ENCODE measurements around the gene PTPRT.

Gene PTPRT

DNA sequence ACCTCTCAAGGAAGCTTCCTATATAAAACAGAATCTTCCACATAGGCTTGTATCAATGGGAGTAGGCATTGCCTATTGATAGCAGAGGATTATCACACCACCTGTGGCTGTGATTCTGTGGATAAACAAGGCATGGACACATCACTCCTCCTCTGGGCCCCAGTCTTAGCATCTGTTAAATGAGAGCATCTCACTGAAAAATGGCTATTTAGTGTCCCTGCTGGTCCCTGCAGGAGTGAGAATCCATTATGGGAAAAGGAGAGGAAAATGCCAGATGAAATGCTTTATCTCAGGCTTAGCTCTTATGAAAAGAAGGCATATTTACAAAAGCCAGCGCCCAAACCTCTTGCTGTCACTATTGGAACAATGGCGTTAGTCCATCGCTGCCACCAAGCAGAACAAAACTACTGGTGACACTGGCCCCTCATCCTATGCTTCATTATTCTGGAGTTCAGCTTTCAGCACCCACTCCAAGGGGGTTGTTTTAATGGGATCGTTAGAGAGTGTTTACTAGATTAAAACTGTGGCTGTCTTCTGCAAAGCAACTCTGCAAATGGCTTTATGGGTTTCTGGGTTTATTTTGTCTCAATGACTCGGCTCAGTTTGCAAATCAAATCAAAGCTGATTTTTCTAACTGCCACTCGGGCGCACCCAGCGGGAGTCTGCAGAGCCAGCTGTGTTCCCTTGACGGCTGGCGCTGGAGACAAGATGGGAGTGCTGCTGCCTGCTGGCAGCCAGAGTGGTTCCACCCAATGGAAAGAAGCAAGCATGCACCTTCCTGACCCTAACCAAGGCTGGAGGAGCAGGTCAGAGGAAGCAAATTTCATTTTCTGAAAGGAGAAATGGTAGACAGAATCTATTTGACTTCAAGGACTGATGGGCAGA lies 912.7 kb downstream of the PTPRT start:
- no peaks in the 10 kb centered on the region for H3K36me3 ChIP-seq (ENCODE audit: insufficient read depth, low read depth, low read length)
- no peaks in the 10 kb centered on the region for H3K27me3 ChIP-seq (ENCODE audit: insufficient read depth, low read length)
- no peak overlapping the region for H3K9ac ChIP-seq (ENCODE audit: low read depth, low read length)
- no peak overlapping the region for H3K4me3 ChIP-seq (ENCODE audit: low read length)
- H3K9me3 ChIP-seq (ENCODE audit: insufficient read depth, low read depth, low read length) = no peaks in the 10 kb centered on the region
- H3K4me1 ChIP-seq (ENCODE audit: insufficient read depth, low read length) = peaks cover 6% of the 10 kb centered on the region; the same call in 1 of the 2 replicates
- H3K27ac ChIP-seq (ENCODE audit: low read length) = no peak overlapping the region

DNA sequence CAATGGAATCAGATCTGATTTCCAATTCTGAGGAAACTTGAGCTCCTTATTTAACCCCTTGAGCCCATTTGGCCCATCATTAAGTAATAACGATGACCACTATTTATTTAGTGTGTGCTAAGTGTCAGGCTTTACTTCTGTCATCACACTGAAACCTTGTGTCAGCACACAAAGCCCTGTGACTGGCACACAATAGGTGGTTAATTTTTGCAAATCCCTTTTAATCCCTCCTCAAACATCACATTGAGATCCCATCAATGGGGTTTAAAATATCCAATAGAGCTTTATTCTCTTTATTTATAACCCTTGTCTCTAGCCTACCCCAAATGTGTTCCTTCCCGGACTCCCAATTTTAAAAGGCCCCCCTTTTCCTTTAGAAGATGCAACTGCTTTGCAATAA lies 914.7 kb downstream of the PTPRT start:
- no peaks in the 10 kb centered on the region for H3K36me3 ChIP-seq (ENCODE audit: insufficient read depth, low read depth, low read length)
- no peak overlapping the region for H3K4me3 ChIP-seq (ENCODE audit: low read length)
- no peaks in the 10 kb centered on the region for H3K9me3 ChIP-seq (ENCODE audit: insufficient read depth, low read depth, low read length)
- H3K27ac ChIP-seq (ENCODE audit: low read length) = no peak overlapping the region
- no peaks in the 10 kb centered on the region for H3K27me3 ChIP-seq (ENCODE audit: insufficient read depth, low read length)
- peaks cover 6% of the 10 kb centered on the region; the same call in 1 of the 2 replicates for H3K4me1 ChIP-seq (ENCODE audit: insufficient read depth, low read length)
- no peak overlapping the region for H3K9ac ChIP-seq (ENCODE audit: low read depth, low read length)

GRCh38 chr20:42272516-42272915 lies 917.2 kb downstream of the PTPRT start:
- H3K27ac ChIP-seq (ENCODE audit: low read length) = no peak overlapping the region
- no peak overlapping the region for H3K9ac ChIP-seq (ENCODE audit: low read depth, low read length)
- no peaks in the 10 kb centered on the region for H3K27me3 ChIP-seq (ENCODE audit: insufficient read depth, low read length)
- no peak overlapping the region for H3K4me3 ChIP-seq (ENCODE audit: low read length)
- peaks cover 6% of the 10 kb centered on the region; the same call in 1 of the 2 replicates for H3K4me1 ChIP-seq (ENCODE audit: insufficient read depth, low read length)
- no peaks in the 10 kb centered on the region for H3K9me3 ChIP-seq (ENCODE audit: insufficient read depth, low read depth, low read length)
- H3K36me3 ChIP-seq (ENCODE audit: insufficient read depth, low read depth, low read length) = no peaks in the 10 kb centered on the region

- no peaks in the 10 kb centered on the region for H3K9me3 ChIP-seq (ENCODE audit: insufficient read depth, low read depth, low read length)
- no peak overlapping the region for H3K4me3 ChIP-seq (ENCODE audit: low read length)
- H3K4me1 ChIP-seq (ENCODE audit: insufficient read depth, low read length) = peaks cover 6% of the 10 kb centered on the region; the same call in 1 of the 2 replicates
- no peaks in the 10 kb centered on the region for H3K36me3 ChIP-seq (ENCODE audit: insufficient read depth, low read depth, low read length)
- no peak overlapping the region for H3K9ac ChIP-seq (ENCODE audit: low read depth, low read length)
- H3K27me3 ChIP-seq (ENCODE audit: insufficient read depth, low read length) = no peaks in the 10 kb centered on the region
- H3K27ac ChIP-seq (ENCODE audit: low read length) = no peak overlapping the region
Observed at GRCh38 chr20:42270539-42270938, 919.2 kb downstream of the PTPRT start.

GRCh38 chr20:42267793-42268384 lies 921.8 kb downstream of the PTPRT start:
- H3K4me1 ChIP-seq (ENCODE audit: insufficient read depth, low read length) = no peaks in the 10 kb centered on the region
- no peak overlapping the region for H3K9ac ChIP-seq (ENCODE audit: low read depth, low read length)
- H3K27me3 ChIP-seq (ENCODE audit: insufficient read depth, low read length) = no peaks in the 10 kb centered on the region
- no peak overlapping the region for H3K4me3 ChIP-seq (ENCODE audit: low read length)
- H3K9me3 ChIP-seq (ENCODE audit: insufficient read depth, low read depth, low read length) = no peaks in the 10 kb centered on the region
- no peak overlapping the region for H3K27ac ChIP-seq (ENCODE audit: low read length)
- H3K36me3 ChIP-seq (ENCODE audit: insufficient read depth, low read depth, low read length) = no peaks in the 10 kb centered on the region

DNA sequence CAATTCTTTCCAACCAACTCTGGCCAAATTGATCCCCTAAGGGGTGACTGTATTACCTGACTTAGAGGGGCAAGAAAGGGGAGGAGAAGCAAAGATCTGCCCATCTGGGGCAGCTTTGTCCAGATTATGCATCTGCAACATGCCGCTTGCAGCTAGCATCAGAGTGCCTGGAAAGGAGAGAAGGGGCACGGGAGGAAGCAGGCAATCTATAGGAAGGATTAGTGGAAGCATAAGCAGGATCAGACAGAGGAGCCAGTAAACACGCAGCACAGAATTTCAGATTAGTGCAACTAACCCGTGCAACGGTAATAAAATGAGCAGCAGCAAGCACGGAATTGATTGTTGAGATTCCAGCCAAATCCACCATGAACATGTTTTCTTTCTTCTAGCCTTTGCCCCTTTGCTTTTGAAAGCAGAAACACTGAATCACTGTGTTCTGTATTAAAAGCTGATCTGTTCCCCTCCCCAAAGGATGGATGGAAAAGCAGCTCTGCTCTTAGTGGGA lies 927.9 kb downstream of the PTPRT start:
- Histone ChIP-seq H3K9ac (ENCODE audit: low read depth, low read length) (no peak overlapping the region), H3K27me3 (ENCODE audit: insufficient read depth, low read length) (no peaks in the 10 kb centered on the region), H3K36me3 (ENCODE audit: insufficient read depth, low read depth, low read length) (no peaks in the 10 kb centered on the region), H3K4me3 (ENCODE audit: low read length) (no peak overlapping the region), H3K9me3 (ENCODE audit: insufficient read depth, low read depth, low read length) (no peaks in the 10 kb centered on the region), H3K27ac (ENCODE audit: low read length) (no peak overlapping the region), H3K4me1 (ENCODE audit: insufficient read depth, low read length) (no peaks in the 10 kb centered on the region)

- Histone ChIP-seq H3K9ac (ENCODE audit: low read depth, low read length) (no peak overlapping the region), H3K36me3 (ENCODE audit: insufficient read depth, low read depth, low read length) (no peaks in the 10 kb centered on the region), H3K9me3 (ENCODE audit: insufficient read depth, low read depth, low read length) (no peaks in the 10 kb centered on the region), H3K27me3 (ENCODE audit: insufficient read depth, low read length) (no peaks in the 10 kb centered on the region), H3K4me1 (ENCODE audit: insufficient read depth, low read length) (no peaks in the 10 kb centered on the region), H3K27ac (ENCODE audit: low read length) (no peak overlapping the region), H3K4me3 (ENCODE audit: low read length) (no peak overlapping the region)
Observed at GRCh38 chr20:42260184-42260583, 929.5 kb downstream of the PTPRT start.

DNA sequence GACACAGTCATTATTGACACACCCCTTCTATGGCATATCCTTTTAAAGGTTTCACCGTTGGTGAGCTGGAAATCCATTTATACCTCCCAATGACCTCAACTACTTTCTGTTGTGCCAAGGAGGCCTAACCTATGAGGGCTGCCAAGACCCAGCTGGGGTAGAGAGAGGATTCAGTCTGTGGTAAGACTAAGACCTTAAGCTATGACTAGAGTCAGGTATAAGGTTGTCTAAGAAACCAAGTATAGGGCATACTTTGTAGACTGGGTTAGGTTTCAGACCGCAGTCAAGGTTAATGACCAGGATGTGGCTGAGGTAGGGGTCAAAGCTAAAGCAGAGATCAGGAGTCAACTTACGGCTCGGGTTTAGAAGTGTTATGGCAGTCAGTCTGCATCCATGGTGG lies 930.3 kb downstream of the PTPRT start:
- H3K27me3 ChIP-seq (ENCODE audit: insufficient read depth, low read length) = no peaks in the 10 kb centered on the region
- H3K4me3 ChIP-seq (ENCODE audit: low read length) = no peak overlapping the region
- H3K27ac ChIP-seq (ENCODE audit: low read length) = no peak overlapping the region
- no peaks in the 10 kb centered on the region for H3K9me3 ChIP-seq (ENCODE audit: insufficient read depth, low read depth, low read length)
- H3K36me3 ChIP-seq (ENCODE audit: insufficient read depth, low read depth, low read length) = no peaks in the 10 kb centered on the region
- H3K9ac ChIP-seq (ENCODE audit: low read depth, low read length) = no peak overlapping the region
- no peaks in the 10 kb centered on the region for H3K4me1 ChIP-seq (ENCODE audit: insufficient read depth, low read length)

- no peaks in the 10 kb centered on the region for H3K27me3 ChIP-seq (ENCODE audit: insufficient read depth, low read length)
- no peaks in the 10 kb centered on the region for H3K36me3 ChIP-seq (ENCODE audit: insufficient read depth, low read depth, low read length)
- no peaks in the 10 kb centered on the region for H3K9me3 ChIP-seq (ENCODE audit: insufficient read depth, low read depth, low read length)
- H3K4me1 ChIP-seq (ENCODE audit: insufficient read depth, low read length) = no peaks in the 10 kb centered on the region
- no peak overlapping the region for H3K9ac ChIP-seq (ENCODE audit: low read depth, low read length)
- H3K27ac ChIP-seq (ENCODE audit: low read length) = no peak overlapping the region
- no peak overlapping the region for H3K4me3 ChIP-seq (ENCODE audit: low read length)
Observed at GRCh38 chr20:42258564-42259302, 931.0 kb downstream of the PTPRT start.

DNA sequence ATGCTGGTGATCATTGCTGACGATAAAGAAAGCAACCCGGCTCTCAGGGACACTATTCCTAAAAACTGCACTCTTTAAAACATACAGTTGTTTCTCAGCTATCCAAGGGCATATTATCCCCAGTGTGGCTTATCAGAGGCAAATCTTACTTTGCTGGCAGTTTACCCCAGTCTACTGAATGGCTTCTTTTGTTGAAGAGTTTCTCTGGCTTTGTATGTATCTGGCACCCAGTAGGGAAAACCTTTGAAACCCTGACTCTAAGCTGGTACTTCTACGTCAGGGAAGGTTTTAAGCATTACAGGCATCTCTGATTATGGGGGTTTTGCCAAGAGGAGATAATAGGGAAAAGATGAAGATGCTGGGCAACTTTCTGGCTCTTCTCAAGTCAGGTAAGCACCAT lies 933.9 kb downstream of the PTPRT start:
- no peak overlapping the region for H3K4me3 ChIP-seq (ENCODE audit: low read length)
- no peaks in the 10 kb centered on the region for H3K4me1 ChIP-seq (ENCODE audit: insufficient read depth, low read length)
- H3K36me3 ChIP-seq (ENCODE audit: insufficient read depth, low read depth, low read length) = no peaks in the 10 kb centered on the region
- H3K27me3 ChIP-seq (ENCODE audit: insufficient read depth, low read length) = no peaks in the 10 kb centered on the region
- no peak overlapping the region for H3K9ac ChIP-seq (ENCODE audit: low read depth, low read length)
- H3K27ac ChIP-seq (ENCODE audit: low read length) = no peak overlapping the region
- no peaks in the 10 kb centered on the region for H3K9me3 ChIP-seq (ENCODE audit: insufficient read depth, low read depth, low read length)

DNA sequence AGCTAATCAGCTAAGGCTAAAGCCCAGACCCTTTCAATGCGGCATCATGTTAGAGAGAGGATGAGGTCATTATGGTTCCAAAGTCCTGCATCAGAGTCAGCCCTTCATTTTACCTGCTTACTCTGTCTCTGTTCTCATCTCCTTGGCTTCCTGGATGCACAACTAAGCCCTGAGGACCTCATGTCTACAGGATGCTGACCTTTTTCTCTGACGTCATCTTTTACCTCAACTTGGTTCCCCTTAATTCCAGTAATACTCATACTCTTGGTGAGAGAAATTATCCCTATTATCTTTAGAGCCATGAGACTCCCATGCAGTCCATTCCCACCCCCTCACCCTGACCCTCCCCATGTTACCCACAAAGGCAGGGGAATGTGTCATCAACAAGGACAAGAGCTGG lies 935.0 kb downstream of the PTPRT start:
- Histone ChIP-seq H3K4me3 (ENCODE audit: low read length) (no peak overlapping the region), H3K27me3 (ENCODE audit: insufficient read depth, low read length) (no peaks in the 10 kb centered on the region), H3K9me3 (ENCODE audit: insufficient read depth, low read depth, low read length) (no peaks in the 10 kb centered on the region), H3K27ac (ENCODE audit: low read length) (no peak overlapping the region), H3K9ac (ENCODE audit: low read depth, low read length) (no peak overlapping the region), H3K4me1 (ENCODE audit: insufficient read depth, low read length) (no peaks in the 10 kb centered on the region), H3K36me3 (ENCODE audit: insufficient read depth, low read depth, low read length) (no peaks in the 10 kb centered on the region)

Measured in iPS-20b (cell line).